Activated naive CD4-positive, alpha-beta T cell treated with Interleukin-2 at 50 U/mL for 16 hours (primary cell): ENCODE measurements around the gene BDH1.
"Not testable (repeated sequence)": the region's sequence is repeated elsewhere in the genome, so short reads cannot be mapped to it uniquely, and the experiment has no call there.

Experiments
- DNase-seq: peaks from one replicate; pipeline ENCODE4 v3.0.0-alpha.2; 2020

The BDH1 gene

GRCh38 chr3:197577366-197578074 lies 21.8 kb upstream of the BDH1 start:
- no peak for DNase-seq

GRCh38 chr3:197576838-197577237 lies 21.1 kb upstream of the BDH1 start:
- DNase-seq: no peak

- DNase-seq: no peak
Observed at GRCh38 chr3:197575362-197575761, 19.6 kb upstream of the BDH1 start.

- DNase-seq: not testable (repeated sequence)
Observed at GRCh38 chr3:197574396-197574991, 18.7 kb upstream of the BDH1 start.

- DNase-seq: no peak
Observed at GRCh38 chr3:197573048-197573767, 17.4 kb upstream of the BDH1 start.

- DNase-seq: not testable (repeated sequence)
Observed at GRCh38 chr3:197571880-197572172, 16.1 kb upstream of the BDH1 start.

- DNase-seq: not testable (repeated sequence)
Observed at GRCh38 chr3:197571074-197571879, 15.5 kb upstream of the BDH1 start.

- not testable (repeated sequence) for DNase-seq
Observed at GRCh38 chr3:197569433-197569832, 13.7 kb upstream of the BDH1 start.

GRCh38 chr3:197567904-197568681 lies 12.3 kb upstream of the BDH1 start:
- no peak for DNase-seq

- DNase-seq: not testable (repeated sequence)
Observed at GRCh38 chr3:197566155-197566554, 10.4 kb upstream of the BDH1 start.

- DNase-seq: no peak
Observed at GRCh38 chr3:197564097-197564843, 8.5 kb upstream of the BDH1 start.

- DNase-seq: no peak
Observed at GRCh38 chr3:197562398-197563251, 6.9 kb upstream of the BDH1 start.

GRCh38 chr3:197561926-197562325 lies 6.2 kb upstream of the BDH1 start:
- DNase-seq: no peak

- DNase-seq: no peak
Observed at GRCh38 chr3:197559651-197560050, 3.9 kb upstream of the BDH1 start.

- DNase-seq: peak; percentile 94
Observed at GRCh38 chr3:197554562-197555280, 1.0 kb downstream of the BDH1 start.

GRCh38 chr3:197554196-197554561 lies 1.6 kb downstream of the BDH1 start:
- no peak for DNase-seq

- DNase-seq: no peak
Observed at GRCh38 chr3:197552198-197552597, 3.6 kb downstream of the BDH1 start.

GRCh38 chr3:197550489-197550888 lies 5.3 kb downstream of the BDH1 start:
- no peak for DNase-seq

GRCh38 chr3:197549261-197549885 lies 6.4 kb downstream of the BDH1 start:
- no peak for DNase-seq
